BE2C (cell line): ENCODE results near the gene SRSF5.

Experiments used
- DNase-seq: peaks from one replicate; pipeline ENCODE4 v3.0.0-alpha.2; 2020
- H3K27me3 ChIP-seq: fragments of 250-450 bp; sonication (Bioruptor Pico); 2 replicates; pipeline ENCODE4 v1.5.1; 2020; ENCODE audit warnings: mild to moderate bottlenecking
- H3K36me3 ChIP-seq: fragments of 250-450 bp; sonication (Bioruptor Pico); 2 replicates; pipeline ENCODE4 v1.5.1; 2020; ENCODE audit warnings: mild to moderate bottlenecking
- H3K4me1 ChIP-seq: fragments of 250-450 bp; sonication (Bioruptor Pico); 2 replicates; pipeline ENCODE4 v1.5.1; 2020
- H3K4me3 ChIP-seq: 2 replicates; pipeline ENCODE4 v1.5.1; 2011; ENCODE audit warnings: low read depth, low read length
- H3K9me3 ChIP-seq: fragments of 250-450 bp; sonication (Bioruptor Pico); 2 replicates; pipeline ENCODE4 v1.5.1; 2020
- TF ChIP-seq, protein P1 (sequence below): IDR thresholded peaks from 2 replicates; pipeline ENCODE4 v1.5.1; 2012; ENCODE audit warnings: mild to moderate bottlenecking, low read depth, low read length

The SRSF5 gene

DNA sequence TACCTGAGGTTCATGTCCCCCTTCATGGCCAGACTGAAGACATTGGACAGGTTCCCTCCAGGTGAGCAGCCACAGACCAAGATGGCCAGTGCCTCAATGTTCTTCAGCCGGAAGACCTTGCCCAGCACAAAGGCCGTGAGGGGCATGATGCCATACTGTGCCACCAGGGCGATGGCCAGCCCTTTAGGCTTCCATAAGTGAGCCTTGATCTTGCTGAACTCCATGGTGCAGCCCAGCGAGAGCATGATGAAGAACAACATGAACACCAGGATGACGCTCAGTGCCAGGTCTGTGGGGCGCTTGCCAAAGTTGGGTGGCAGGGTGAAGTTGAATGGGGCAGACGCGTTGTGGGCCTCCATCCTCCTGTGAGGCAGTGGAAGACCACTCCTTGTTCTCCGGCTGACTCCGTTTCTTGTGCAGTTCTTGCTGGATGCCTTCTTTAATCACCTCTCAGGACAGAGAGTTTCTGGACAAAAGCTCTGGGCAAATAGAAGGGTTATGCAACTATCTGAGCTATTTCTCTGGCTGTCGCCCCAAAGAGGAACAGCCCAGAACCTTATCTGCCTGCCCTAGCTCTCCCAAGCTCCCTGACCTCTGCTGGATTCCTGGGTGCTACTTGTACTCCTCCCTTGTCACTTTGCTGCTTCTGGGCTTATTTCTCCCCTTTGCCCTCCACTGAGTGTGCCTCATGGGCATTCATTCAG lies 30.0 kb downstream of the SRSF5 start, which contains the start of gene SLC10A1:
Gene SLC10A1, minus strand, starts transcription at position 445 of the 704 bp plus-strand sequence. Its CDS starts 86 bp downstream, at position 359.
- Histone ChIP-seq H3K4me3 (no peak within 1 kb of the TSS), H3K36me3 (no peaks in the 10 kb centered on the region), H3K27me3 (no peaks in the 10 kb centered on the region; the same call in none of the 2 replicates), H3K9me3 (no peaks in the 10 kb centered on the region), H3K4me1 (no peaks in the 10 kb centered on the region)
- DNase-seq: no peak
- TF ChIP-seq, protein P1, sequence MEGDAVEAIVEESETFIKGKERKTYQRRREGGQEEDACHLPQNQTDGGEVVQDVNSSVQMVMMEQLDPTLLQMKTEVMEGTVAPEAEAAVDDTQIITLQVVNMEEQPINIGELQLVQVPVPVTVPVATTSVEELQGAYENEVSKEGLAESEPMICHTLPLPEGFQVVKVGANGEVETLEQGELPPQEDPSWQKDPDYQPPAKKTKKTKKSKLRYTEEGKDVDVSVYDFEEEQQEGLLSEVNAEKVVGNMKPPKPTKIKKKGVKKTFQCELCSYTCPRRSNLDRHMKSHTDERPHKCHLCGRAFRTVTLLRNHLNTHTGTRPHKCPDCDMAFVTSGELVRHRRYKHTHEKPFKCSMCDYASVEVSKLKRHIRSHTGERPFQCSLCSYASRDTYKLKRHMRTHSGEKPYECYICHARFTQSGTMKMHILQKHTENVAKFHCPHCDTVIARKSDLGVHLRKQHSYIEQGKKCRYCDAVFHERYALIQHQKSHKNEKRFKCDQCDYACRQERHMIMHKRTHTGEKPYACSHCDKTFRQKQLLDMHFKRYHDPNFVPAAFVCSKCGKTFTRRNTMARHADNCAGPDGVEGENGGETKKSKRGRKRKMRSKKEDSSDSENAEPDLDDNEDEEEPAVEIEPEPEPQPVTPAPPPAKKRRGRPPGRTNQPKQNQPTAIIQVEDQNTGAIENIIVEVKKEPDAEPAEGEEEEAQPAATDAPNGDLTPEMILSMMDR: no peak

- Histone ChIP-seq H3K9me3 (no peaks in the 10 kb centered on the region), H3K4me1 (no peaks in the 10 kb centered on the region), H3K27me3 (peaks cover 6% of the 10 kb centered on the region), H3K36me3 (no peaks in the 10 kb centered on the region), H3K4me3 (no peak overlapping the region)
- DNase-seq: no peak
- TF ChIP-seq, protein P1: no peak
Measured at GRCh38 chr14:69797573-69798338, 30.8 kb downstream of the SRSF5 start.

DNA sequence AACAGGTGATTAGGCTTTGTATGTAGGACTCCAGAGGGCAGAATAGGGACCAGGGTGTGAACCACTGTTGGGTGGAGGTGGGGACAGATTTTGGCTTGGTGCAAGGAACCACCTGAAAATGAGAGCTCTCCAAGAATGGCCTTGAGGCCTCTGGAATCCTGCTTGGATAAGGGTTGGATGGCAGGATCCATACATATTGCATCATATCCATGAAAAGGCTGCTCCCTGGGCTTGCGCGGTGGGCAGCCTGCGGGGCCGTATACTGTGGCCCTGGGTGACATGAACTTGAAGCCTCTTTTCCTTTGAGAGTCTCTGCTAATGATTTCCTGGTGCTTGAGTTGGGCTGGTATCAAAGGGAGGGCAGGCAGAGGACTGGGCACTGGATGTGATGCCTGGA lies 31.4 kb downstream of the SRSF5 start:
- H3K27me3 ChIP-seq: peaks cover 6% of the 10 kb centered on the region
- no peak for DNase-seq
- H3K9me3 ChIP-seq: no peaks in the 10 kb centered on the region
- no peaks in the 10 kb centered on the region for H3K36me3 ChIP-seq
- no peaks in the 10 kb centered on the region for H3K4me1 ChIP-seq
- TF ChIP-seq, protein P1: no peak
- no peak overlapping the region for H3K4me3 ChIP-seq

GRCh38 chr14:69803753-69804152 lies 36.8 kb downstream of the SRSF5 start:
- Histone ChIP-seq H3K36me3 (no peaks in the 10 kb centered on the region), H3K9me3 (no peaks in the 10 kb centered on the region), H3K27me3 (peaks cover 11% of the 10 kb centered on the region), H3K4me3 (no peak overlapping the region), H3K4me1 (no peaks in the 10 kb centered on the region)
- TF ChIP-seq, protein P1: no peak
- DNase-seq: no peak

GRCh38 chr14:69804902-69805301 lies 38.0 kb downstream of the SRSF5 start:
- TF ChIP-seq, protein P1: no peak
- H3K36me3 ChIP-seq: no peaks in the 10 kb centered on the region
- H3K27me3 ChIP-seq: peaks cover 11% of the 10 kb centered on the region
- DNase-seq: no peak
- no peak overlapping the region for H3K4me3 ChIP-seq
- H3K9me3 ChIP-seq: no peaks in the 10 kb centered on the region
- no peaks in the 10 kb centered on the region for H3K4me1 ChIP-seq

GRCh38 chr14:69807192-69807591 lies 40.2 kb downstream of the SRSF5 start:
- DNase-seq: no peak
- H3K36me3 ChIP-seq: no peaks in the 10 kb centered on the region
- TF ChIP-seq, protein P1: no peak
- H3K4me1 ChIP-seq: no peaks in the 10 kb centered on the region
- H3K4me3 ChIP-seq: no peak overlapping the region
- H3K27me3 ChIP-seq: peaks cover 11% of the 10 kb centered on the region
- H3K9me3 ChIP-seq: no peaks in the 10 kb centered on the region
